ENCODE results near the gene CCDC91.

DNA sequence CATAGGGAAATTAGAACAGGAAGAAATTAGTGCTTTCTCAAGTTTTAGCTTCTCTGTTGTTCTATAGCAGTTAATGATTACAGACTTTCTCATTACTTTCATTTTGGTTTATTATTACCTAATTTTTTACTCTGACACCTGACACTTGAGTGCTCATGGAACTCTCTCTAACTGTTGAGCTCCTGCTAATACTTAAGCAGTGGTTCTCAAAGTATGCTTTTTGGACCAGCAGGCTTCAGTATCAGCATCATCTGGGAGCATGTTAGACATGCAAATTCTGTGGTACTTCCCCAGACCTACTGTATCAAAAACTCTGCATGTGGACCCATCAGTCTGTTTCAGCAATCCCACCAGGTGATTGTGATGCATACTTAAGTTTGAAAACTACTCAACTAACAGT, 235.3 kb downstream of the CCDC91 start:
- no peak for TF ChIP-seq CTCF (IDR thresholded peaks at IDR 0.05; ENCODE audit: poor library complexity, severe bottlenecking)
- TF ChIP-seq EZH2 (IDR thresholded peaks at IDR 0.05; ENCODE audit: borderline replicate concordance, insufficient read depth, low read length, poor library complexity, severe bottlenecking): no peak

All from neural cell (in vitro differentiated cells).